ENCODE data around the gene METAP2.
"Not testable (repeated sequence)": the region's sequence is repeated elsewhere in the genome, so short reads cannot be mapped to it uniquely, and the experiment has no call there.

Gene METAP2

DNA sequence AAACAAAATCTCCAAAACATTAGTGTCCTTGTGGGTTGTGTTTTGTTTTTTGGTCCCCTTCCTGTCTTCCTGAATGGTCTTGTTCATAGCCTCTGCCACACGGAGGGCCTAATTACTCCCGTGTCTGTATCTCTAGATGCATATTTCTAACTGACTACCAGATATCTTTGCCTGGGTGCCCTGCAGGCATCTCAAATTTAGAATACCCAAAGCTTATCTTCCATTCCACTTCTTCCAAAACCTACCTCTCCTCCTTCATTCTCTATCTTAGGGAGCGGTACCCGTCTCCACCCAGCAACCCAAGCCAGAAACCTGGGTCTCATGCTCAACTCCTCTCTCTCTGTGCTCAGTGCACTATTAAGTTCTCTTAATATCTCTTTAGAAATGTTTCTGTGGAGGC, 10.9 kb upstream of the METAP2 start:
- no peak for DNase-seq

DNA sequence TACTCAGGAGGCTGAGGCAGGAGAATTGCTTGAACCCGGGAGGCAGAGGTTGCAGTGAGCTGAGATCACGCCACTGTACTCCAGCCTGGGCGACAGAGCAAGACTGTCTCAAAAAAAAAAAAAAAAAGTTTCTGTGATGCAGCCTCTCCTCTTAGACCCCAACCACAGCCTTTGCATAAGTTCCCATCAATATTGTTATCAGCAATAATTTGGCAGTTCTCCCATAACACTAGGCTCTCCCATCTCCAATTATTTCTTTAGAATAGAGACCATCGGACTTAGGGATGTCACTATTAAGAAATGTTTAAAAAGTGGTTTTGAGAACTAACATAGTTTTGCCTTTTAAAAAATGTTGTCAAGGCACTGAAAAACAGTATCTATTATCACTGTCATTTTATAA, 10.2 kb upstream of the METAP2 start:
- DNase-seq, result not testable (repeated sequence)

DNA sequence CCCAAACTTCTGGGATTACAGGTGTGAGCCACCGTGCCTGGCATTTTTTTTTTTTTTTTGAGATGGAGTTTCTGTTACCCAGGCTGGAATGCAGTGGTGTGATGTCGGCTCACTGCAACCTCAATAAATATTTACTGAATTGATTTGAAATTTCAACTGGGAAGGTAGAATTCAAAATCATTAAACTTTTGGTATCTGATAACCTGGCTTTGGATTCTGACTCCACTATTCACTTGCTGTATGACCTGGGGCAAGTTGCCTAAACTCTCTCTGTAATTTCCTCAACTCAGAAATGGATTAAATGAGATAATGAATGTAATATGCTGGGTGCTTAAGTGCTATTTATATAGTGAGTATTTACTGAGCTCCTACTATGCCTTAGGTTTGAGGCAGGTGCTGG, 8.7 kb upstream of the METAP2 start:
- no peak for DNase-seq

DNA sequence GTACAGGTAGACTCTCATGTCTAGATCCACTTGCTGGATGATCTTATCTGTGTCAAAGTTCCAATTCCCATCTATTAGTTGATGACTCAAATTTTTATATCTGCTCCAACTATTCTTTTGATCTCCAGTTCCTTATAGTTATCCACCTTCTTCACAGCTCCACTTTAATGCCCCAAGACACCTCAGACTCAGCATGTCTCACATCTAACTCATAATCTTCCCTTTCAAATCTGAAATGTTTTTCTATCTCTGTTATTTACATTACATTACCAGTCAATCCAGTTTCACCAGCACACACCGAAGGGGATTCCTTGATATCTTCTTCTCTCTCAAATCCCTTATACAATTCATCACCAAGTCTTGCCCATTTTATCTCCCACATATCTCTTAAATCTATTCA, 3.7 kb upstream of the METAP2 start:
- no peak for DNase-seq

DNA sequence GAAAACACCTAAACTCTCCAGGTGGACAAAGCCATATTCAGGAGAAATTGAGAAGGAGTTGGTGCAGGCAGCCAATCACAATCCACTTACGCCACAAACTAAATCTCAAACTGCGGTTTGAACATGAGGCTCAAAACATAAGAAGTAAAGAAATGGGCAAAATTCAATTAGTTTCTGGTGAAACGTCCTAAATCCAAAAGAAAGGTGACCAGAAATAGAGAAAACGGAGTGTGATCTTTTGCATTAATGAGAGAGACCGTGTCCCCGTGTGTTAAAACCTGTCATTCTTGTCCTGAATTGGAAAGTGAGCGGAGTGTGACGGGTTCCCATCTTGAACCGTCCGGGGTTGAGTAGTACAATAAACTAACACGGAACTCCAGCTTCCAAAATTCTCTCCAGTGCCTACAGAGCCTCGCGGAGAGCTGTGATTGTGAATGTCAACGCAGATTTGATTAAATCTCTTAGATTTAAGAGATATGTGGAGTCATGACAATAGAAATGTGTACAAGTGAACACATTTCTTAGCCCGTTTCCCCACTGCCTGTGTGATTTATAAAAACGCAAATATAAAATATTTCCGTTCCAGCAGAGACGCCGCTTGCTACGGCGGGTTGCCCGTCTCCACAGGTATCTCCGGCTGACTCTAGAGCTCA, 595 bp upstream of the METAP2 start:
- DNase-seq, result peak; percentile 50

DNA sequence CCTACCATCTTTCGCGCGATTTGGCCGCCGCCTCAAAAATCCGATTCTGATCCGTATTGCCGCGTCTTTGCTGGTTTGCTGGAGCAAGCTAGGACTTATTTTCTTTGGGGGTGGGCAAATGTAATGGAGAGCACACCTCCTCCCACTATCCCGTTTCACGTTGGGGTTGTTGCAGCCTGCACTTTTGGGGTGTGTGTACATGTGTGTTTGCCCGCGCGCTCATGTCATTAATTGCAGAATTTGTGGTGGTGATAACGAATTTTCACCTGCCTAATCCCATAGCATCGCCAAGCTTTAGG, 657 bp downstream of the METAP2 start:
- no peak for DNase-seq

DNA sequence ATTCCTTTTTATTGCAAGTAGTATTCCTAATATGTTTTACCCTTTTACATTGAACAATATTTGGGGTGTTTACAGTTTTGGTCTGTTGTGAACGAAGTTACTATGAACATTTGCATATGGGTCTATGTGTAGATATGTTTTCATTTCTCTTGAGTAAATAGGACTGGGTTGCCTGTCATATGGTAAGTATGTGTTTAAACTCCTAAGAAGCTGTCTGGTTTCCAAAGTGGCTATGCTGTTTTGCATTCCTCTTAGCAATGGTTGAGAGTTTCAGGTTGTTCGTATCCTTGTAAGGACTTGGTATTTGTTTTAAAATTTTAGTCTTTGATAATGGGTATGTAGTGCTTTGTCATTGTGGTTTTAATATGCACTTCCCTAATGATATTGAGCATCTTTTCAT, 6.3 kb downstream of the METAP2 start:
- no peak for DNase-seq

DNA sequence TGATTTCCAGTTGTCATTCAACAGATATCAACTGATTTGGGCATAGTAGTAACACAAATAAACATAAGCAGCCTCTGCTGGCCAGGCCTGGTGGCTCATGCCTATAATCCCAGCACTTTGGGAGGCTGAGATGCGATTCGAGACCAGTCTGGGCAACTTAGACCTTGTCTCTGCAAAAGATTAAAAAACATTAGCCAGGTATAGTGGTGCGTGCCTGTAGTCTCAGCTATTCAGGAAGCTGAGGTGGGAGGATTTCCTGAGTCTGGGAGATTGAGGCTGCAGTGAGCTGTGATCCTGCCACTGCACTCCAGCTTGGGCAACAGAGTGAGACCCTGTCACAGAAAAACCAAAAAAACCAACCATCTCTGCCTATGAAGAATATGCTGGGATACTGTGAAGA, 7.1 kb downstream of the METAP2 start:
- peak; percentile 23 for DNase-seq

DNA sequence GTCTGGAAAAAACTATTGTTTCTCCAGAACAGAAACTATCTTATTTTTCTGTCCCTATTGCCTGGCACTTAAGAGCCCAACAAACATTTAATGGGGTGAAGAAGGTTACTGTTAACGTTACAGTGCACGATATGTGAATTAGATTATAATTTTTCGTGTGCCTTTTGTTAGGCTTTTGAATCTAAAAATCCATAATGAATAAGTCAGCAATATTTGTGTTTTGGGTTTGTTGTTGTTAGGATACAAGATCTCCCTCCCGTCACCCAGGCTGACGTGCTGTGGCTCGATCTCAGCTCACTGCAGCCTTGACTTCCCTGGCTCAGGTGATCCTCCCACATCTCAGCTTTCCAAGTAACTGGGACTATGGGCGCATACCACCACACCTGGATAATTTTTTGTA, 7.9 kb downstream of the METAP2 start:
- DNase-seq, result no peak

DNA sequence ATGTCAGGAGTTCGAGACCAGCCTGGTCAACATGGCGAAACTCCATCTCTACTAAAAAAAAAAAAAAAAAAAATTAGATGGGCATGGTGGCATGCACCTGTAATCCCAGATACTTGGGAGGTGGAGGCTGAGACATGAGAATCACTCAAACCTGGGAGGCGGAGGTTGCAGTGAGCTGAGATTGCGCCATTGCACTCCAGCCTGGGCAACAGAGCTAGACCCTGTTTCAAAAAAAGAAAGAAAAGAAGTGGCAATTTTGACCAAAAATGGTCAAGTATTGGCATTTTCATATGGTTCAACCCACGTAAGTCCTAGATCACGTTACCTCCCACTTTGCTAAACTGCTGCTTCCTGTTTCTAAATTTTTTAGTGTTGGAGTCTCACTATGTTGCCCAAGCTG, 8.6 kb downstream of the METAP2 start:
- DNase-seq, result not testable (repeated sequence)

DNA sequence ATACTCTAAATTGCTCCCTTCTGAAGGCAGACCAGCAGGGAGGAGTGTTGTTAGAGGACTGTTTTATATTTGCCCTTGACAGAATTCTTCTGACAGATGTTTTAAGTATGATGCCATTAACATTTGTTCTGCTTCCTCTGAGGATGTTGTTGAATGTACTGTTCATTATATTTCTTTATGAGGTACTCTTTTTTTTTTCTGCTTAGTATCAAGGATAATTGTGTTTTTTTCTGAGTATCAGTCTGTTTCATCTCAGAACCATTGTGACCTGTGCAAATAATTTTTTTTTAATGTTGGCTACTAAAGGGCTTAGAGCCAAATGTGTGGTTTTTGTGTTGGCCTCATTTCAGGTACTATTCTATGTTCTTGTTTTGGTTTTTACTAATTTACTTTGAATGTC, 10.6 kb downstream of the METAP2 start:
- DNase-seq, result no peak

DNA sequence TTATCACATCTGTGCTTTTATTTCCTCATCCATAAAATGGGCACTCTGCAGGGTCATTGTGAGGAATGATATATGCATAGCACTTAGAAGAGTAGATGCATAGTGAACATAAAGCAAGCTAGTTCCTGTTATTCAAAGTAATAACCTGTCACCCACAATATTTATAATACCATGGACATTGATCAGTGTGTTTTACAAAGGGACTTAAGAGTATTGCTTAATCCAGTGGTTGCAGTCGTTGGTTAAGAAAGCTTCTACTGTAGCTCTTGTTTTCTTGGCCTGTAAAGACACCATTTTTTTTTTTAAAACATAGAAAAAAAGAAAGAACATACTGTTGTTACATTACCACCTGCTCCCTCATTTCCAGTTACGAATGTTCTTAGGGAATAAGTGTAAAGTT, 13.1 kb downstream of the METAP2 start:
- DNase-seq, result no peak

DNA sequence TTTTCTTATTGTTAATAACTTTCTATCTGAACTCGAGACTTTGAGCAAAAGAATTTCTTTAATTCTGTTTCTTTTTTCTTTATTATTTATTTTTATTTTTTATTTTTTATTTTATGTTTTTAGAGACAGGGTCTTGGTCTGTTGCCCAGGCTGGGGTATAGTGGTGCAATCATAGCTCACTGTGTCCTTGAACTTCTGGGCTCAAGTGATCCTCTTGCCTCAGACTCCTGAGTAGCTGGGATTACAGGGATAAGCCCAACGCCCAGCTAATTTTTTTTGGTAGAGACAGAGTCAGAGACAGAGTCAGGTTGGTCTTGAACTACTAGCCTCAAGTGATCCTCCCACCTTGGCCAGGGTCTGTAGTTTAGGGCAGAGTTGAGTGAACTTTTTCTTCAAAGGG, 18.5 kb downstream of the METAP2 start:
- DNase-seq, result no peak

DNA sequence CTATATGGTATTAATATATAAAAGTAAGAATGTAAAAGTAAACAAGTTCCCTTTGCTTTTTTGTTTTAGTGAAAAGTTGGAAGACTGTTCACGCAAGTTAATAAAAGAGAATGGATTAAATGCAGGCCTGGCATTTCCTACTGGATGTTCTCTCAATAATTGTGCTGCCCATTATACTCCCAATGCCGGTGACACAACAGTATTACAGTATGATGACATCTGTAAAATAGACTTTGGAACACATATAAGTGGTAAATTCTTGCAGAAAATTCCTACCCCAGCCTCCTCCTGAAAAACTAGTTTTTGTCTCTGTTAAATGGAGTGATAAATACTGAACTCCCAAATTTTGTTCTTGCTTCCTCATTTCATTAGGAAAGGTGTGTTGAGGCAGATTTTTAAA, 20.9 kb downstream of the METAP2 start:
- DNase-seq, result no peak

DNA sequence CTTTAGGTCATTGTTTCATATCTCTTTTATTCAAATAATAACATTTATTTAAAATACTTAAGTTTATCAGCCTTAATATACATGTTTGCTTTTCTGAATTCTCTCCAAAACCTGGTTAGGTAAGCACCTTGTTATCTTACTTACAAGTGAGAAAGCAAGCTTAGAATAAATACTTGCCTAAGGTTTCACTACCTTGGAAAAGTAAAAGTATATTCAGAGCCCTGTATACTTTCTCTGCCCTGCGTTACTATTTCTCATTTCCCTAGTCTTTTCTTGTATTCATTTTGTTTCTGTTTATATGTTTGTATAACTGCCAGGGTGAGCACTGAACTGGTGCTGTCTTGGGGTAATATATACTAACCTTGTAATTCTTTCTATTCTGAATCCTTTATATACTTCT, 21.5 kb downstream of the METAP2 start:
- no peak for DNase-seq

DNA sequence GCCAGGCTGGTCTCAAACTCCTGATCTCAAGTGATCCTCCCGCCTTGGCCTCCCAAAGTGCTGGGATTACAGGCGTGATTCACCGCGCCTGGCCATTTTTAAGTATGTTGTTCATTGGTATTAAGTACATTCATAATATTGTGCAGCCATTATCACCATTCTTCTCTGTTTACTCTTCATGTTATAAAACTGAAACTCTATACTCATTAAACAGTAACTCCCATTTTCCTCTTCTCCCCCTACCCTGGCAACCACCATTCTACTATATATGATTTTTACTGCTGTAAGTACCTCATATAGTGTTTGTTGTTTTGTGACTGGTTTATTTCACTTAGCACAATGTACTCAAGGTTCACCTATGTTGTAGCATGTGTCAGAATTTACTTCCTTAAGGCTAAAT, 23.1 kb downstream of the METAP2 start:
- no peak for DNase-seq

DNA sequence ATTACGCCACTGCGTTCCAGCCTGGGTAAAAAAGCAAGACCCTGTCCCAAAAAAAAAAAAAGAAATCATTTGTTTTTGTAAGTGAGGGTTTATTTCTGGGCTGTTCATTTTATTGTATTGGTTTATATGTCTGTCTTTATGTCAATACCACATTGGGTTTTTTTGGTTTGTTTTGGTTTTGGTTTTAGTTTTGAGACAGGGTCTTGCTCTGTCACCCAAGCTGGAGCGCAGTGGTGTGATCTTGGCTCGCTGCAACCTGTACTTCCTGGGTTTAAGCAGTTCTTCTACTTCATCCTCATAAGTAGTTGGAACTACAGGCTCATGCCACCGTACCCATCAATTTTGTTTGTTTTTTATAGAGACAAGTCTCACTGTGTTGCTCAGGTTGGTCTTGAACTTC, 25.0 kb downstream of the METAP2 start:
- no peak for DNase-seq

DNA sequence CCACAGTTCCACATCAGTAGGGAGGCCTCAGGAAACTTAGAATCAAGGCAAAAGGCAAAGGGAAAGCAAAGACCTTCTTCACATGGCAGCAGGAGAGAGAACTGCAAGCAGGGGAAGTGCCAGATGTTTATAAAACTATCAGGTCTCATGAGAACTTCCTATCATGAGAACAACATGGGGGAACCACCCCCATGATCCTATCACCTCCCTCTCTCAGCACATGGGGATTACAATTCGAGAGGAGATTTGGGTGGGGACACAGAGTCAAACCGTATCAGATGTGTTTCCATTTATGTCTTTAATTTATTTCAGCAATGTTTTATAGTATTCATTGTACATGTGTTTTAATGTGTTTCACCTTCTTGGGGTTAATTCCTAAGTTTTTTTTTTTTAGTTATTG, 25.8 kb downstream of the METAP2 start:
- DNase-seq, result no peak

DNA sequence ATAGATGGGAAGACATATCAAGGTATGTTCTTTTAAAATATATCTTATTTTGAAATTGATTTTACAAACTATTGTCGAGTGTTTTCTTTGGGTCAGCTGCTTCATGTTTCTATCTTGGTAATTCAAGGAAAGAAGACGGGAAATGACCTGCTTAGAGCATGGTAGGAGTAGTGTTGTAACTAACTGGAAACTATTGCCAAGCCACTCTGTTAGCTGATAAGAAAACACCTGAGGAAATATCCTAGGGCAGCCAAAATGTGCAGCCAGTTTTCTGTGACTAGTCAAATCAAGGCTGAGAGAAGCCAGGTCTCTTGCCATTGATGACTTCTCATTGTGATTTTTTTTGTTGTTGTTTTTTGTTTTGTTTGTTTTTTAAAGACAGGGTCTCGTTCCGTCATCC, 30.2 kb downstream of the METAP2 start:
- no peak for DNase-seq

DNA sequence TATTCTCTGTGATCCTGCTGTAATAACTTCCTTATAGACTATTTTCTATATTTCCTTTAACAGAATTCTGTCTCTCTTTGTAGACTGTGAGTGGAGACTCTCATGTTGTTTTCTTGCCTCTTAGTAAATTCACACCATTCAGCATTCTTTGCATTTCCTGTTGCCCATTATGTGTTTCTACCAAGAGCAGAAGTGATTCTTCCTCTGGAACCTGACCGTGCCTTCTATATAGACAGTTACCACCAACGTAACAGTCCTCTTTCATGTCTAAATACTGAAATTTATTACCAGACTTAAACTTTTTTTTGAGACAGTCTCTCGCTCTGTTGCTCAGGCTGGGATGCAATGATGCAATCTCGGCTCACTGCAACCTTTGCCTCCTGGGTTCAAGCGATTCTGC, 31.1 kb downstream of the METAP2 start:
- DNase-seq, result no peak

DNA sequence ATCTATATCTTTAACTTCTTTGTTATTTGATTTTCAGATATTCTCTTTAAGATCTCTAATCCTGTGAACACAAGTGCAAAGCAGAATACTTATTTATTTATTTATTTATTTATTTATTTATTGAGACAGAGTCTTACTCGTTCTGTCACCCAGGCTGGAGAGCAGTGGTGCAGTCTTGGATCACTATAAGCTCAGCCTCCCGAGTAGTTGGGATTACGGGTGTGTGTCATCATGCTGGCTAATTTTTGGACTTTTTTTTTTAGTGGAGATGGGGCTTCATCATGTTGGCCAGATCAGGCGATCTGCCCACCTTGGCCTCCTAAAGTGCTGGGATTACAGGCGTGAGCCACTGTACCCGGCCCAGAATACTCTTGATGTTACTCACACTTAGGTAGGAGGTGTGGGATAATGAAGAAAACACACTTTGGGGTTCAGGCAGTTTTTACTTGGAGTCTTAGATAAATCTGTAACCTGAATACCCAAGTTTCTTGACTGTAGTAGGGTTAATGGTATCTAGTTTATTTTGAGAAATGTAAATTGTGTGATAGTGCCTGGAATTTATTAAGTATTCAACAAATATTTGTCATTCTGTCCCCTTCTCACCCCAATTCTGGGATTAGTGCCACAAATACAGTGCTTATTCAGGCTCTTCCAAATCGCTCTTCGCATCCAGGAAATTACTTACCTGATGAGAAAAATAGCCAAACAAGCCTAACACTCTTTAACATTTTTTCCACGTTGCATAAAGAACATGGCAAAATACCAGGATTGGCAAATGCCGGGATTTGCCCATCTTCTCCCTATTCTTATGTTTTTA, 33.0 kb downstream of the METAP2 start:
- DNase-seq, result no peak

DNA sequence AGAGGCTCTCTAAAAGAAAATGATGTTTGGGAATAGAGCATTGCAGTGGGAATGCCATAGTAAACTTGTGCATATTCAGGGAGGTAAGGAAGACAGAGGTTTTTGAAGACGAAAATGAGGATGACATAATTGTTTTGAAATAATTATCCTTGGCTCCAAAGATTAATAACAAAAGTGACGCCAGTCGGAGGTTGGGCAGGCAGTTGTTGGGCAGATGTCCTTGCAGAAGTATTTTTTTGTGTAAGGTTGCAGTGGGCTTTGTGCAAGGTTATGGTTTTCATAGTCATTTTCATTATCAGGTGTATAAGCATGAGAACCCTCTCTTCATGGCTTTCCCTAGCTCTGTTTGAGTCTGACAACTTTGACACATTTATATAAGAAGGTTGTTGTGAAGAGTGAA, 35.3 kb downstream of the METAP2 start:
- DNase-seq, result no peak

DNA sequence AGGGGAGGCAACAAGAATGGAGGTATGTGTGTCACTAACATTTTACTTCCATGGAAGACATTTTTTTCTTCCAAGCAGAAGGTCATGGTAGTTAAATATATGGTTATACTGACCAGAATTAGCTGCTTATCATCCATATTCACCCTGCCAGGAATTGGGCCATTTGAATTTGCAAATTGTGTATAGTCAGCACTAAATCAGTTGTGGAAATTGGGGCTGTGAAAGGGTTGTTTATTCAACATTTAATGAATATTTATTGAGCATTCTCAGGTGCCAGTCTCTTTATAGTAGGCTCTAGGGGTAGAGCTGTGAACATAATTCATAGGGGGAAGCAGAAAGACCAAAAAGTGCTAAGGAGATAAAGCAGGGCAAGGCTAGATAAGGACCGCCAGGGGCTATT, 38.0 kb downstream of the METAP2 start:
- no peak for DNase-seq

DNA sequence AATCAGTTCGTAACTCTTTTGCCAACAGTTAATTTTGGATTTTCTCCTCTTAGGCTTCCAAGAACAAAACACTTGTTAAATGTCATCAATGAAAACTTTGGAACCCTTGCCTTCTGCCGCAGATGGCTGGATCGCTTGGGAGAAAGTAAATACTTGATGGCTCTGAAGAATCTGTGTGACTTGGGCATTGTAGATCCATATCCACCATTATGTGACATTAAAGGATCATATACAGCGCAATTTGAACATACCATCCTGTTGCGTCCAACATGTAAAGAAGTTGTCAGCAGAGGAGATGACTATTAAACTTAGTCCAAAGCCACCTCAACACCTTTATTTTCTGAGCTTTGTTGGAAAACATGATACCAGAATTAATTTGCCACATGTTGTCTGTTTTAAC, 39.6 kb downstream of the METAP2 start:
- no peak for DNase-seq

DNA sequence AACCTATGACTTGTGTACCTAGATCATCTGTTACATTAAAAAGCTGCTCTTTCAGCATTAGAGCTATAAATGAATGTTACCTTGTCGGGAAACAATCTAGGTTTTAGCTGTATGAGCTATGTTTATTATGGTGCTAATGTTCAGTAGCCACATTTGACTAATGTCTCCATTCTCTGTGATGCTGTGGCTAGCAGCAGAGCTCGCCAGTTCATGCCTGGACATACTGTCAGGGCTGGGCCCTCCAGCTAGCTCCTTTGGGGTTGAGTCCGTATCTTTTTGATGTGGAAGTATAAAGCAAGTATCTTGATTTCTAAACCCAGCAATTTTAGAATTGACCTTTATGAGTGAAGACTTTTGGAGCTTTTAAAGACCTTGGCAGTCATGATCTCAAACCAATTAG, 41.2 kb downstream of the METAP2 start:
- no peak for DNase-seq

All from CD4-positive, alpha-beta T cell treated with Interleukin-6 for 4 hours (primary cell).